ENCODE results near the gene MBP. TPM values are rescaled to one million over a fixed set of nuclear protein-coding genes. Genes with fewer than 3 reads are reported as not detected.
A peak's percentile ranks its signal among the peaks of the same experiment; 100 is the strongest.

Gene MBP
- total and polyA plus RNA-seq, 2 of the 13 experiments (the other 11 are each of a cell fraction or from before 2014, with no cell fraction given), result 5.0 to 8.5 TPM

DNA sequence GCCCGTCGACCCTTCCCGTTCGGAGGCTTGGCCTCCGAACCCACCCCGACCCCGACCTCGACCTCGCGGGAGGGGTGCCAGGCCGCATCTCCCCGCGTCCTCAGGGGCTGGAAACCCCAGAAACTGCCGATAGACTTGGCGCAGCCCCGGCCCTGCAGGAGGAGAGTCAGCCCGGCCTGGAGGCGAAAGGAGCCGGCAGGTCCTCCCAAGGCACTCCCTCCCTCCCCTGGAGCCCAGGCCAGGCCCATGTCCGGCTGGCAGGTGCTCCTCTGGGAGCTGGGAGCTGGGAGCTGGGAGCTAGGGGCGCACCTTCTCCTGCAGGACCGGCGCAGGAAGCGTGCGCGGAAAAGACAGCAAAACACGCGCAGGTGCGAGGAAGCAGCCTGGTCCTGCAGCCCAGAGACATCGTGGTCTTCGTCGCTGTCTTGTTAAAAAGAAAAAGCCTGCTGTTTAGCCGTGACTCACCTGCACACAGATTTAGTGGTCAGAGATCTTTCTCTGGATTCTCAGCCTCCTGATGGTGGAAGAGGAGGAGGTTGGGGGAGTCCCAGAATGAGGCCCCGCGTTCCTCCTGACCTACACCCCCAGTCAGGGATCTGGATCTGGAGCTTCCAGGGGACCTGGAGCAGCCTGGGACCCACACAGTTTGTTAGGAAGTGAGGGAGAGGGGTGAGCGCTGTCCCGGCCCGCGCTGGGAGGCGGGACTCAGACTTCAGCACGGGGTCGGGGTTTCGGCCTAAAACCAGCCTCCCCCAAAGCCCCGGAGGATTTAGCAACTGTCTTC is 660 bp upstream of the MBP start:
- no peaks in the 10 kb centered on the region for H3K9me3 ChIP-seq (ENCODE audit: low read length)
- POLR2A ChIA-PET, result interaction anchor here (2.7 kb wide), 1 partner anchor 18 kb away, joined by 19 read pairs; no protein-coding TSS in a partner anchor
- peaks cover 6% of the 10 kb centered on the region for H3K79me2 ChIP-seq (ENCODE audit: insufficient read depth, low read length)
- peaks cover 4 to 38% of the 10 kb centered on the region in 2 experiments; a peak in 4 of 5 replicates for H3K27me3 ChIP-seq (ENCODE audit: control insufficient read depth in 1 of 2, insufficient read depth in 2 of 2, low read length in 2 of 2)
- no peaks in the 10 kb centered on the region for H4K20me1 ChIP-seq (ENCODE audit: insufficient read depth, low read length)
- WGBS (ENCODE audit: low lambda C conversion rate), result 17% methylated on average over 6 of the region's 44 CpGs
- BruUV-seq (replicated peaks), result no TSS peak
- H3K9ac ChIP-seq (ENCODE audit: insufficient read depth, low read depth, low read length), result peak overlapping the region; percentile 75; the same call in 1 of the 2 replicates
- DNase-seq (ENCODE audit: low spot score), result no peak
- peak; percentile 50 for ATAC-seq
- no peak overlapping the region for H3K27ac ChIP-seq (ENCODE audit: extremely low read length, insufficient read depth, low read length)
- no peaks in the 10 kb centered on the region for H3K36me3 ChIP-seq (replicated peaks in 1 of 2; ENCODE audit: control insufficient read depth in 1 of 2, insufficient read depth in 2 of 2, low read length in 2 of 2)
- no peak for FAIRE-seq
- H2AFZ ChIP-seq (ENCODE audit: low read length), result no peak overlapping the region
- CTCF ChIA-PET (ENCODE audit: low intra/inter-chr PET ratio, low total read pairs), result no interaction called here
- intact Hi-C loops (cut with micrococcal nuclease; ENCODE audit: unreplicated experiment) (loop anchor here (2.0 to 5.0 kb wide), 3 partner anchors 18 to 131 kb away; no protein-coding TSS in a partner anchor), in situ Hi-C loops (cut with HindIII; ENCODE audit: extremely low pct_ligation_motif_present, low pct_unique_long_range_greater_than_20kb) (no loop called here)
- H3K4me3 ChIP-seq (replicated peaks in 1 of 3; ENCODE audit: insufficient read depth in 1 of 3, low read depth in 2 of 3, low read length in 3 of 3), result peak overlapping the region; percentile 66 to 82 (median 73)
- H3K4me1 ChIP-seq (ENCODE audit: insufficient read depth, low read length), result peaks cover 31% of the 10 kb centered on the region
- peak overlapping the region; percentile 84 for H3K4me2 ChIP-seq (ENCODE audit: low read depth, low read length)
- TF ChIP-seq, protein P1, sequence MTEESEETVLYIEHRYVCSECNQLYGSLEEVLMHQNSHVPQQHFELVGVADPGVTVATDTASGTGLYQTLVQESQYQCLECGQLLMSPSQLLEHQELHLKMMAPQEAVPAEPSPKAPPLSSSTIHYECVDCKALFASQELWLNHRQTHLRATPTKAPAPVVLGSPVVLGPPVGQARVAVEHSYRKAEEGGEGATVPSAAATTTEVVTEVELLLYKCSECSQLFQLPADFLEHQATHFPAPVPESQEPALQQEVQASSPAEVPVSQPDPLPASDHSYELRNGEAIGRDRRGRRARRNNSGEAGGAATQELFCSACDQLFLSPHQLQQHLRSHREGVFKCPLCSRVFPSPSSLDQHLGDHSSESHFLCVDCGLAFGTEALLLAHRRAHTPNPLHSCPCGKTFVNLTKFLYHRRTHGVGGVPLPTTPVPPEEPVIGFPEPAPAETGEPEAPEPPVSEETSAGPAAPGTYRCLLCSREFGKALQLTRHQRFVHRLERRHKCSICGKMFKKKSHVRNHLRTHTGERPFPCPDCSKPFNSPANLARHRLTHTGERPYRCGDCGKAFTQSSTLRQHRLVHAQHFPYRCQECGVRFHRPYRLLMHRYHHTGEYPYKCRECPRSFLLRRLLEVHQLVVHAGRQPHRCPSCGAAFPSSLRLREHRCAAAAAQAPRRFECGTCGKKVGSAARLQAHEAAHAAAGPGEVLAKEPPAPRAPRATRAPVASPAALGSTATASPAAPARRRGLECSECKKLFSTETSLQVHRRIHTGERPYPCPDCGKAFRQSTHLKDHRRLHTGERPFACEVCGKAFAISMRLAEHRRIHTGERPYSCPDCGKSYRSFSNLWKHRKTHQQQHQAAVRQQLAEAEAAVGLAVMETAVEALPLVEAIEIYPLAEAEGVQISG (CRISPR knock-in tag; IDR thresholded peaks at IDR 0.05), result 0 out of 2 replicates have a peak, but pooled peaks have one; percentile 5
- TF ChIP-seq KAT7 (CRISPR knock-in tag; IDR thresholded peaks at IDR 0.05; ENCODE audit: borderline replicate concordance) (peak; percentile 32; the same call in 1 of the 2 replicates), ZFX (CRISPR knock-in tag; IDR thresholded peaks at IDR 0.05; ENCODE audit: low read depth) (peak; percentile 58; the same call in 1 of the 2 replicates), ZNF607 (CRISPR knock-in tag; IDR thresholded peaks at IDR 0.05; ENCODE audit: borderline replicate concordance) (peak; percentile 65; the same call in 1 of the 2 replicates), NBN (conservative IDR thresholded peaks at IDR 0.05) (no peak), HES4 (CRISPR knock-in tag; IDR thresholded peaks at IDR 0.05; ENCODE audit: borderline replicate concordance) (0 out of 2 replicates have a peak, but pooled peaks have one; percentile 41), ZBTB38 (CRISPR knock-in tag; IDR thresholded peaks at IDR 0.05) (peak; percentile 63; the same call in 1 of the 2 replicates), RFXAP (CRISPR knock-in tag; IDR thresholded peaks at IDR 0.05; ENCODE audit: borderline replicate concordance) (0 out of 2 replicates have a peak, but pooled peaks have one; percentile 22), MEF2D (CRISPR knock-in tag; IDR thresholded peaks at IDR 0.05) (no peak), BCL6 (CRISPR knock-in tag; IDR thresholded peaks at IDR 0.05) (peak; percentile 33; the same call in 1 of the 2 replicates), PHF21A (CRISPR knock-in tag; IDR thresholded peaks at IDR 0.05) (0 out of 2 replicates have a peak, but pooled peaks have one; percentile 12), ZNF263 (CRISPR knock-in tag; IDR thresholded peaks at IDR 0.05) (peak; percentile 90), ZNF501 (CRISPR knock-in tag; IDR thresholded peaks at IDR 0.05) (peak; percentile 40; the same call in 1 of the 2 replicates), EEA1 (CRISPR knock-in tag; IDR thresholded peaks at IDR 0.05; ENCODE audit: borderline replicate concordance) (no peak), KMT2A (CRISPR knock-in tag; IDR thresholded peaks at IDR 0.05) (no peak), ZEB1 (IDR thresholded peaks at IDR 0.05; ENCODE audit: insufficient replicate concordance, low read depth) (peak; percentile 35)
- TF ChIP-seq, protein P2, sequence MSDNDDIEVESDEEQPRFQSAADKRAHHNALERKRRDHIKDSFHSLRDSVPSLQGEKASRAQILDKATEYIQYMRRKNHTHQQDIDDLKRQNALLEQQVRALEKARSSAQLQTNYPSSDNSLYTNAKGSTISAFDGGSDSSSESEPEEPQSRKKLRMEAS (IDR thresholded peaks at IDR 0.05), result peak; percentile 54; the same call in 1 of the 2 replicates

Measured in HepG2 (cell line).